Colonic mucosa (tissue), 4 donors: Measurements from ENCODE around the gene ANK2. TPM values are rescaled to one million over a fixed set of nuclear protein-coding genes. Genes with fewer than 3 reads are reported as not detected.

Experiments
- DNase-seq: peaks from one replicate; pipeline ENCODE4 v3.0.0-alpha.2; 2020
- H3K27ac ChIP-seq: fragments of 200-600 bp; one replicate; pipeline ENCODE4 v1.8.0; 2021
- H3K27me3 ChIP-seq: fragments of 200-600 bp; one replicate; pipeline ENCODE4 v1.8.0; 2021
- H3K36me3 ChIP-seq: fragments of 200-600 bp; one replicate; pipeline ENCODE4 v1.8.0; 2021
- H3K4me1 ChIP-seq: fragments of 200-600 bp; one replicate; pipeline ENCODE4 v1.8.0; 2021; ENCODE audit warnings: mild to moderate bottlenecking
- H3K4me3 ChIP-seq: fragments of 200-600 bp; one replicate; pipeline ENCODE4 v1.8.0; 2021
- H3K9ac ChIP-seq, 2 donors: one replicate each; pipeline ENCODE4 v1.7.0; 2013; ENCODE audit warnings: control low read depth in 2 of 2, low read depth in 2 of 2, low read length in 2 of 2
- H3K9me3 ChIP-seq: fragments of 200-600 bp; one replicate; pipeline ENCODE4 v1.8.0; 2021
- CTCF ChIP-seq: fragments of 200-600 bp; IDR thresholded peaks from one replicate; pipeline ENCODE4 v1.8.0; 2022; ENCODE audit warnings: antibody characterized with exemption, mild to moderate bottlenecking
- intact Hi-C: fragments of 100-400 bp; cut with DNase I; formaldehyde crosslinking; loops from one replicate; pipeline ENCODE4 v1.14.1; 2022
- total RNA-seq, 2 donors: library from RNA; stranded (reverse); fragmentation: NEBNext Ultra II Directional in 1 of 2; extraction: Animal tissue kit (Norgen Biotek cat#: 25700) in 1 of 2; gene quantifications; one replicate each; pipeline ENCODE4 v1.2.1, GENCODE V29; 2021
- donor health status: healthy.
- donor health status: DM: no; HTN: no; CAD: no.
- donor health status: DM: no; HTN: no; CAD: no.

ANK2 gene
- total RNA-seq, 2 donors from 2014 or later = 4.6 to 20.7 TPM

- TF ChIP-seq CTCF = no peak
- Histone ChIP-seq H3K27me3 (no peaks in the 10 kb centered on the region), H3K27ac (no peak overlapping the region), H3K9me3 (no peaks in the 10 kb centered on the region), H3K9ac (no peak overlapping the region), H3K4me3 (no peak overlapping the region), H3K36me3 (no peaks in the 10 kb centered on the region), H3K4me1 (no peaks in the 10 kb centered on the region)
- no peak for DNase-seq
- intact Hi-C loops = no loop called here
These were observed 335.9 kb downstream of the ANK2 start for GRCh38 chr4:113385281-113385899.

- Histone ChIP-seq H3K9me3 (no peaks in the 10 kb centered on the region), H3K36me3 (no peaks in the 10 kb centered on the region), H3K27ac (no peak overlapping the region), H3K4me1 (no peaks in the 10 kb centered on the region), H3K9ac (no peak overlapping the region), H3K27me3 (no peaks in the 10 kb centered on the region), H3K4me3 (no peak overlapping the region)
- intact Hi-C loops = no loop called here
- no peak for DNase-seq
- no peak for TF ChIP-seq CTCF
These were observed 339.7 kb downstream of the ANK2 start for GRCh38 chr4:113389160-113389559.

DNA sequence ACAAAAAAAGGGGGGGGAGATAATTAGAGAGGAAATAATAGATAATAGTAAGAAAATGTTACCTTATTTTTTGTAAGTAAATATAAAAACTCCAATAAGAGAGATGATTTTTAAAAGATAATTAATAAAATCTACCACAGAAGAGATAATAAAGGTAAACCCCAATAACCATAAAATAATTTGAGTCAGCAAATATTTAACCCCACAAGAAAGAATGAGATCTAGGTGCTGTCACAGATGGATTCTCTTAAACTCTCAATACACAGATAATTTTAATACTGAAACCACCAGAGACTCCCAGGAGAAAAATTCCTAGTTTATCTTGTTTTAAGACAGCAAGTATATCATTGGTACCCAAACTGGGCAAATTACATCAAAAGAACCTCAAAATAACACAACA lies 341.4 kb downstream of the ANK2 start:
- Histone ChIP-seq H3K27me3 (no peaks in the 10 kb centered on the region), H3K9me3 (no peaks in the 10 kb centered on the region), H3K4me3 (no peak overlapping the region), H3K9ac (no peak overlapping the region), H3K36me3 (no peaks in the 10 kb centered on the region), H3K27ac (no peak overlapping the region), H3K4me1 (no peaks in the 10 kb centered on the region)
- no peak for DNase-seq
- intact Hi-C loops = loop anchor here (10.0 kb wide), 3 partner anchors 504 to 684 kb away; no protein-coding TSS in a partner anchor
- TF ChIP-seq CTCF = no peak

DNA sequence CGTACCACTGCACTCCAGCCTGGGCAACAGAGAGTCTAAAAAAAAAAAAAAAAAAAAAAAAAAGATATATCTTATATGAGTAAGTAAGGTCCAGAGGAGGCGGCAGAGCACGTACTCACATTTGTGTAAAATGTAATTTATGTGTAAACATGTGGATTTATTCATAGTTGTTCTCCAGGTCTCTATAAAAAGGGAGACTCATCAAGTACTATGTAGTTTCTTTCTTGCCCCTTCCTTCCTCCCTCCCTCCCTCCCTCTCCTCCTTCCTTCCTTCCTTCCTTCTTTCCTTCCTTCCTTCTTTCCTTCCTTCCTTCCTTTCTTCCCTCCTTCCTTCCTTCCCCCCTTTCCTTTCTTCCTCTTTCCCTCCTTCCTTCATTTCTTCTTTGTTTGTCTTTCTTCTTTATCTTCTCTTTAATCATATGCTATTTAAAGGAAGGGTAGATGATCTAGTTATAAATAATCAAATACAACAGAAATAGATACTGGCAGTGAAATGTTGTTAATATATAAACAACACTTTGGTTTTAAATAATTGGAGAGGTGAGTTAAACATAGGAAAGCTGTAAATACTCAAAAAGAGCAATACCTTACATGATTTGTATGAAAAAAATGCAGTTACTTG lies 344.8 kb downstream of the ANK2 start:
- Histone ChIP-seq H3K4me3 (no peak overlapping the region), H3K4me1 (no peaks in the 10 kb centered on the region), H3K27ac (no peak overlapping the region), H3K36me3 (no peaks in the 10 kb centered on the region), H3K9ac (no peak overlapping the region), H3K27me3 (no peaks in the 10 kb centered on the region), H3K9me3 (no peaks in the 10 kb centered on the region)
- no peak for DNase-seq
- no peak for TF ChIP-seq CTCF
- intact Hi-C loops = loop anchor here (10.0 kb wide), 3 partner anchors 501 to 681 kb away; no protein-coding TSS in a partner anchor

DNA sequence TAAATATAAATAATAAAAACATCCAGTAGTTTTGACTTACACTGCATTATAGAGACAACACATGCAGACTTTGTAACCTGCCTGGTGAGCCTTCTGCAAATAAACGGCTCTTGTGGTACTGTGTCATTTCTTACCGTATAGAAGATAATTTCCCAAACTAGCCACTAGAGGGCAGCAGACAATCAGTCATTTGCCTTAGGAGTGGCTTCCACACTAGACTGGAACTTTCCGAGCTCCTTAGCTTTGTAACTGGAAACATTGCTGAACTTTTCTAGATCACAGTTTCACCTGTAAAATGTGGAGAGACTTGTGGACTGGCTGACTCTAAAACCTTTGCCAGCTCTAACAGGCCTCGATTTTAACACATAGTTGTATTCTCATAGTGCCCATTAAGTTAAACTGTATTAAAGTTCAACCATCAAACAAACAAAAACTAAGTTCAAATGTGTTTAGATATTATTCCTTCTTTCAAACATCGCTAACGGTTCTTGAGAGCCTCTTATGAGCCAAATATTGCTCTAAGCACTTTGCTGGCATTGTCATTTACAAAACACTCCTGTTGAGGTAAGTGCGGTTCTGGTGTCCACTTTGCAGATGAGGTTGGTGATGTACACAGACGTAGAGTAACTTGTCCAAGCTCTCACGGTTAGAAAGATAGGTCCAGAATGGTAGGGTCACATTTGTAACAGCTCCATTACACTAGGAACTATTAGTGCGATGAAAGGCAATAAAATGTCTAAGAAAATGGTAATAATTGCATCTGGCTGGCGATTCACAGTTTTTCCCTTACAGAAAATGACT lies 345.5 kb downstream of the ANK2 start:
- TF ChIP-seq CTCF = peak; percentile 82
- Histone ChIP-seq H3K27me3 (no peaks in the 10 kb centered on the region), H3K4me3 (no peak overlapping the region), H3K36me3 (no peaks in the 10 kb centered on the region), H3K4me1 (no peaks in the 10 kb centered on the region), H3K27ac (no peak overlapping the region), H3K9ac (no peak overlapping the region), H3K9me3 (no peaks in the 10 kb centered on the region)
- intact Hi-C loops = loop anchor here (5.0 to 10.0 kb wide), 4 partner anchors 367 to 680 kb away; partner anchors contain the start of gene CAMK2D
- peak; percentile 77 for DNase-seq
